Lung (tissue), 12 donors: ENCODE measurements around the gene PTGES. TPM values are rescaled to one million over a fixed set of nuclear protein-coding genes. Genes with fewer than 3 reads are reported as not detected.

ENCODE experiments used
- ATAC-seq: fragments of 200-7000 bp; cut with Tn5 transposase; one replicate; pipeline ENCODE4 v1.9.1; 2020; ENCODE audit warnings: moderate number of reproducible peaks; ENCODE audit not compliant: insufficient read depth, low FRiP score
- DNase-seq, 3 donors: peaks; one replicate each; pipeline ENCODE4 v3.0.0-alpha.2; 2013 to 2017
- H3K27ac ChIP-seq, 2 donors: one replicate each; pipeline ENCODE4 v1.5.1; 2013; ENCODE audit warnings: mild to moderate bottlenecking in 2 of 2, moderate library complexity in 2 of 2, control low read depth in 1 of 2, inconsistent platforms in 1 of 2, low read depth in 1 of 2, low read length in 1 of 2
- H3K27me3 ChIP-seq, 3 donors: one replicate each; pipeline ENCODE4 v1.5.1; 2013; ENCODE audit warnings: low read length in 2 of 3; ENCODE audit not compliant: control insufficient read depth in 3 of 3, insufficient read depth in 3 of 3
- H3K36me3 ChIP-seq, 4 donors: one replicate each; pipeline ENCODE4 v1.5.1; 2013; ENCODE audit warnings: low read length in 4 of 4, mild to moderate bottlenecking in 1 of 4, moderate library complexity in 1 of 4; ENCODE audit not compliant: control insufficient read depth in 4 of 4, insufficient read depth in 4 of 4
- H3K4me1 ChIP-seq, 5 donors: one replicate each; pipeline ENCODE4 v1.5.1; 2013; ENCODE audit warnings: low read length in 5 of 5, mild to moderate bottlenecking in 2 of 5, moderate library complexity in 1 of 5; ENCODE audit not compliant: control insufficient read depth in 5 of 5, insufficient read depth in 5 of 5
- H3K4me3 ChIP-seq: one replicate; pipeline ENCODE4 v1.5.1; 2013; ENCODE audit warnings: mild to moderate bottlenecking, control low read depth, moderate library complexity
- H3K9ac ChIP-seq, 2 donors: one replicate each; pipeline ENCODE4 v1.5.1; 2013; ENCODE audit warnings: low read length in 2 of 2, control low read depth in 1 of 2; ENCODE audit not compliant: insufficient read depth in 1 of 2
- H3K9me3 ChIP-seq, 4 donors: one replicate each; pipeline ENCODE4 v1.5.1; 2013; ENCODE audit warnings: low read length in 3 of 4, mild to moderate bottlenecking in 1 of 4, moderate library complexity in 1 of 4; ENCODE audit not compliant: control insufficient read depth in 4 of 4, insufficient read depth in 3 of 4
- WGBS, 2 donors: extraction: QIAGEN DNeasy Blood & Tissue Kit; methylation state at CpG; one replicate each; pipeline ENCODE4 v1.1.7; 2013; 5-methylcytosine and 5-hydroxymethylcytosine counted together
- polyA plus RNA-seq, 2 donors: library from polyadenylated mRNA; stranded (reverse); fragments of 200-250 nt; gene quantifications; one replicate each; pipeline ENCODE4 v1.2.1, GENCODE V29; 2013
- total RNA-seq, 2 donors: library from RNA; depleted of rRNA in 1 of 2; stranded (reverse); fragments of >200 nt in 1 of 2; gene quantifications; one replicate each; pipeline ENCODE4 v1.2.1, GENCODE V29; 2014 to 2021
- TF ChIP-seq, protein P1 (sequence below): IDR thresholded peaks from 2 replicates; pipeline ENCODE4 v1.5.1; 2012; ENCODE audit warnings: mild to moderate bottlenecking; ENCODE audit errors: control extremely low read depth, extremely low read depth
- donor health status: control.
- donor health status: control.
- donor health status: Bipolar disorder and iron deficiency.
- donor health status: healthy.
- donor health status: DM: yes; HTN: yes; CAD: no.

PTGES gene
- total and polyA plus RNA-seq, 4 donors, result 8.0 to 19.8 (median 14.0) TPM

DNA sequence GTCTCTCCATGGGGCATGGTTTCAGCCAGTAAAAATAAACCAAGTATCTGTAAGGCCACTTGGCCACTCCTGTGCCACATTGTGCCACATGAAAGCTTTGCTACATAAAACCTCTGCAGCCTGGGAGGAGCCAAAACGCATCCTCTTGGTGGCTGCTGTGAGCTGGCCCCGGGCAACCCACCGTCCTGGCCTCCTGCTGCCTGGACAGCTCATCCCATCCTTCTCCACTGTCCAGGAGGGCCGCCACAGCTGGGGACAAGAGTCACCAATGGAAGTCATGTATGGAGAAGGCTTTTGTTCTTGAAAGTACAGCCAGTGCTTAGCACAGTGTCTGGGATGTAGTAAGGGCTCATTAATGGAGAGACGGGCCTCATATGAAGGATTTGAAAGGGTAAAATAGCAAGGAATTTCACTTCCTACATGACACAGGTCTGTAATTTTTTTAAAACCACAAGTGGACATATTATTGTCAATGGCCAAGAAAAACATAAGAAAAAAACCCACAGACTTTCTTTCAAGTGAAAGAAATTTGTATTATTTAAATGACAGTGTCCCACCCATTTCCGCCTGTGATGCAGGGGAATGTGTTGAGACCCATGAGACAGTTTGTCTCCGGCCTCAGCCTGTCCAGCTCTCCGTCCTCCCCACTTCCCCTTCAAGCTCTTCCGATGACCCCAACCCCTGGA, 6.6 kb downstream of the PTGES start:
- TF ChIP-seq, protein P1, sequence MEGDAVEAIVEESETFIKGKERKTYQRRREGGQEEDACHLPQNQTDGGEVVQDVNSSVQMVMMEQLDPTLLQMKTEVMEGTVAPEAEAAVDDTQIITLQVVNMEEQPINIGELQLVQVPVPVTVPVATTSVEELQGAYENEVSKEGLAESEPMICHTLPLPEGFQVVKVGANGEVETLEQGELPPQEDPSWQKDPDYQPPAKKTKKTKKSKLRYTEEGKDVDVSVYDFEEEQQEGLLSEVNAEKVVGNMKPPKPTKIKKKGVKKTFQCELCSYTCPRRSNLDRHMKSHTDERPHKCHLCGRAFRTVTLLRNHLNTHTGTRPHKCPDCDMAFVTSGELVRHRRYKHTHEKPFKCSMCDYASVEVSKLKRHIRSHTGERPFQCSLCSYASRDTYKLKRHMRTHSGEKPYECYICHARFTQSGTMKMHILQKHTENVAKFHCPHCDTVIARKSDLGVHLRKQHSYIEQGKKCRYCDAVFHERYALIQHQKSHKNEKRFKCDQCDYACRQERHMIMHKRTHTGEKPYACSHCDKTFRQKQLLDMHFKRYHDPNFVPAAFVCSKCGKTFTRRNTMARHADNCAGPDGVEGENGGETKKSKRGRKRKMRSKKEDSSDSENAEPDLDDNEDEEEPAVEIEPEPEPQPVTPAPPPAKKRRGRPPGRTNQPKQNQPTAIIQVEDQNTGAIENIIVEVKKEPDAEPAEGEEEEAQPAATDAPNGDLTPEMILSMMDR, result no peak
- Histone ChIP-seq H3K9ac (no peak overlapping the region), H3K36me3 (peaks cover 0 to 2% (median 0%) of the 10 kb centered on the region in 4 donors), H3K27ac (no peak overlapping the region), H3K9me3 (no peaks in the 10 kb centered on the region), H3K4me1 (no peaks in the 10 kb centered on the region), H3K27me3 (no peaks in the 10 kb centered on the region), H3K4me3 (no peak overlapping the region)
- 72 to 73% methylated on average over 9 of the region's 9 CpGs for WGBS, 2 donors
- DNase-seq (no peak), ATAC-seq (no peak)

DNA sequence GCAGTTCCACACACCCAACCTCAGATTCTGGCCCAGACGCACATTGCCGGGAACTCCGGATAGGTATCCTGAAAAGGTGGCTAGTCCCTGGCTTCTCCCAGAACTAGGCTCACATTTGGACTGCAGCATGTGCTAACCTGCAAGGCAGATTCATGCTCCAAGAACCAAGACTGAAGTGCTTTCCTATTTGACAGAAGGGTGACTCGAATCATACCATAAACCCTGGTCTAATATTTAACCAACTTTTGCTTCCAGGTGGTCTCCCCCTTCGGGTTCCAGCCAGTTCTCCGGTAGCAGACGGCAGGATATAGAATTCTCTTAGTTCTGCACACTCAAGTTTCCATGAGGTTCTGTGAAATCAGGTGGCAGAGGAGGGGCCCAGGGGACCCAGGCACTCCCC, 7.6 kb downstream of the PTGES start:
- TF ChIP-seq, protein P1, result no peak
- Histone ChIP-seq H3K4me3 (no peak overlapping the region), H3K4me1 (no peaks in the 10 kb centered on the region), H3K27me3 (no peaks in the 10 kb centered on the region), H3K27ac (no peak overlapping the region), H3K36me3 (peaks cover 0 to 4% (median 0%) of the 10 kb centered on the region in 4 donors), H3K9ac (no peak overlapping the region), H3K9me3 (no peaks in the 10 kb centered on the region)
- 81 to 92% methylated on average over 7 of the region's 7 CpGs for WGBS, 2 donors
- no peak for ATAC-seq
- no peak for DNase-seq

DNA sequence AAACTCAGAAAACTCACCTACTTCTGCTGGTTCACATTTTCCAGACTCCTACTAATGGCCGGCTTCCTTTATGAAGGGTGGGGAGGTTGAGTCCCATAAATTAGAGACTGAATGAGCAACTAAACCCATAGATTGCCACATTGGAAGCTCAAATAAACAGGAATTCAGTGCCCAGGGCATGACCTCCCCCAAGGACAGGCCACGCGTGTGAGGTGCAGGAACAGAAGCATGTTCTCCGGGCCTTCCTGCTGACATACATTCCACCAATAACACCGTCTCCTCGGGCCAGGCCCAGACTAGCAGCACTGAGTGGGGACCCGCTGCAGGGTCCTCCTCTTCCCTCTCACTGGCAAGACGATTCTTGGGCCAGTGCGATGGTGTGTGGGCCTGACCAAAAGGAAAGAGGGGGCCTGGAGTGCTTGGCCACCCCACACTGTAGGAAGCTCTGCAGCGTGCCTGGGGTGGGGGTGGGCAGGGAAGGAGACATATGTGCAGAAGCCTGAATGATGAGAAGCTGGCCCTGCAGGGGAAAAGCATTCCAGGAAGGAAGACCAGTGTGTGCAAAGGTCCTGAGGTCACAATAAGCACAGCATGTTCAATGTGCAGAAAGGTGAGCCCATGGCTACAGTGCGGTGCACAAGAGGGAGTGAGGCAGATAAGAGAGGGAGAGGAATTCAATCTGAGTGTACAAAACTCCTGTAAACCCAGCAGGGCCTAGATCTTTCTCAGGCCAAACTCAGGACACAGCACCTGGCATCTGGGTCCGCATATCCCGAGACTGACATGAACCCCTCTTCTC, 12.0 kb downstream of the PTGES start:
- no peak for DNase-seq
- TF ChIP-seq, protein P1, result no peak
- Histone ChIP-seq H3K27ac (no peak overlapping the region), H3K27me3 (peaks cover 0 to 5% (median 0%) of the 10 kb centered on the region in 3 donors), H3K9ac (no peak overlapping the region), H3K4me3 (no peak overlapping the region), H3K9me3 (no peaks in the 10 kb centered on the region), H3K36me3 (peaks cover 0 to 2% (median 0%) of the 10 kb centered on the region in 4 donors), H3K4me1 (peaks cover 0 to 6% (median 0%) of the 10 kb centered on the region in 5 donors)
- no peak for ATAC-seq
- WGBS, 2 donors, result 95 to 96% methylated on average over 13 of the region's 13 CpGs
